ENCODE data around the gene TAF13. TPM values are rescaled to one million over a fixed set of nuclear protein-coding genes. Genes with fewer than 3 reads are reported as not detected.

TAF13 gene
- total and polyA plus RNA-seq, 9 of the 15 experiments (the other 6 are each of a cell fraction or from before 2014, with no cell fraction given) = 14.9 to 77.2 (median 38.7) TPM

DNA sequence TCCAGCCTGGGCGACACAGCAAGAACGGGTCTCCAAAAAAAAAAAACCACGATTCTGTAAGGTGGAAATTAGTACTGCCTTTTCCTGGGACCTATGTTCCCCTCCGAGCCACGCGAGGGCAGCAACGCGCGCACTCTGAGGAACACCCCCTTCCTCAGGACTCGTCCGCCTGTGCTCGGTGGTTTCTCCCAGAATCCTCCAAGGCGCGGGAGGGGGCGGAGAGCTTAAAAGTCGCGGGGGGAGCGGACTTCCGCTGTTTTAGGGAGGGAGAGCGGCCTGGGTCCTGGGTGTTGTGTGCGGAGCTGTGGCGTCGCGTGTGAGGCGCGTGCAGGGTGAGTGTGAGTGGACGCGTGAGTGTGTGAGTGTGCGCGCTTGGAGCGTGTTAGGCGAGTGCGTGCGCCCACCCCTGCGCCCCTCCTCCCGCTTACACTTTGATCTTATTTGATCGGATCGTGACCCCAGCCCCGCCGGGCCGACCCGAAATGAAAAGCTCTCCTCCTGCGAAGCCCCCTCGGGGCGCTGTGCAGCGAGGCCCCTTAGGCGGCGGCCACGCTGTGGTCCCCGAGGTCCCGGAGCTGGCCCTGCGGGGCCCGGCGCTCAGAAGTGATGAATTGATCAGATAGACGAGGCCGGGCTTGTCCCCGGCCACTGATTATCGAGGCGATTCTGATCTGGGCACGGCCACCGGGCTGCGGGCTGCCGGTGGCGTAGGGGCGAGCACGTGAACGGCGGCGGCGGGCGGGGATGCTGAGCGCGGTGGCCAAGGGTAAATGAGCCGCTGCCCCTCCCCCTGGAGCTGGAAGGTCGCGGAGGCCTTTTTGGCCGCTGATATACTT lies 24.4 kb upstream of the TAF13 start (continued):
- TF ChIP-seq, protein P1, sequence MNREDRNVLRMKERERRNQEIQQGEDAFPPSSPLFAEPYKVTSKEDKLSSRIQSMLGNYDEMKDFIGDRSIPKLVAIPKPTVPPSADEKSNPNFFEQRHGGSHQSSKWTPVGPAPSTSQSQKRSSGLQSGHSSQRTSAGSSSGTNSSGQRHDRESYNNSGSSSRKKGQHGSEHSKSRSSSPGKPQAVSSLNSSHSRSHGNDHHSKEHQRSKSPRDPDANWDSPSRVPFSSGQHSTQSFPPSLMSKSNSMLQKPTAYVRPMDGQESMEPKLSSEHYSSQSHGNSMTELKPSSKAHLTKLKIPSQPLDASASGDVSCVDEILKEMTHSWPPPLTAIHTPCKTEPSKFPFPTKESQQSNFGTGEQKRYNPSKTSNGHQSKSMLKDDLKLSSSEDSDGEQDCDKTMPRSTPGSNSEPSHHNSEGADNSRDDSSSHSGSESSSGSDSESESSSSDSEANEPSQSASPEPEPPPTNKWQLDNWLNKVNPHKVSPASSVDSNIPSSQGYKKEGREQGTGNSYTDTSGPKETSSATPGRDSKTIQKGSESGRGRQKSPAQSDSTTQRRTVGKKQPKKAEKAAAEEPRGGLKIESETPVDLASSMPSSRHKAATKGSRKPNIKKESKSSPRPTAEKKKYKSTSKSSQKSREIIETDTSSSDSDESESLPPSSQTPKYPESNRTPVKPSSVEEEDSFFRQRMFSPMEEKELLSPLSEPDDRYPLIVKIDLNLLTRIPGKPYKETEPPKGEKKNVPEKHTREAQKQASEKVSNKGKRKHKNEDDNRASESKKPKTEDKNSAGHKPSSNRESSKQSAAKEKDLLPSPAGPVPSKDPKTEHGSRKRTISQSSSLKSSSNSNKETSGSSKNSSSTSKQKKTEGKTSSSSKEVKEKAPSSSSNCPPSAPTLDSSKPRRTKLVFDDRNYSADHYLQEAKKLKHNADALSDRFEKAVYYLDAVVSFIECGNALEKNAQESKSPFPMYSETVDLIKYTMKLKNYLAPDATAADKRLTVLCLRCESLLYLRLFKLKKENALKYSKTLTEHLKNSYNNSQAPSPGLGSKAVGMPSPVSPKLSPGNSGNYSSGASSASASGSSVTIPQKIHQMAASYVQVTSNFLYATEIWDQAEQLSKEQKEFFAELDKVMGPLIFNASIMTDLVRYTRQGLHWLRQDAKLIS (CRISPR knock-in tag; IDR thresholded peaks at IDR 0.05) = peak; percentile 99
- TF ChIP-seq, protein P2, sequence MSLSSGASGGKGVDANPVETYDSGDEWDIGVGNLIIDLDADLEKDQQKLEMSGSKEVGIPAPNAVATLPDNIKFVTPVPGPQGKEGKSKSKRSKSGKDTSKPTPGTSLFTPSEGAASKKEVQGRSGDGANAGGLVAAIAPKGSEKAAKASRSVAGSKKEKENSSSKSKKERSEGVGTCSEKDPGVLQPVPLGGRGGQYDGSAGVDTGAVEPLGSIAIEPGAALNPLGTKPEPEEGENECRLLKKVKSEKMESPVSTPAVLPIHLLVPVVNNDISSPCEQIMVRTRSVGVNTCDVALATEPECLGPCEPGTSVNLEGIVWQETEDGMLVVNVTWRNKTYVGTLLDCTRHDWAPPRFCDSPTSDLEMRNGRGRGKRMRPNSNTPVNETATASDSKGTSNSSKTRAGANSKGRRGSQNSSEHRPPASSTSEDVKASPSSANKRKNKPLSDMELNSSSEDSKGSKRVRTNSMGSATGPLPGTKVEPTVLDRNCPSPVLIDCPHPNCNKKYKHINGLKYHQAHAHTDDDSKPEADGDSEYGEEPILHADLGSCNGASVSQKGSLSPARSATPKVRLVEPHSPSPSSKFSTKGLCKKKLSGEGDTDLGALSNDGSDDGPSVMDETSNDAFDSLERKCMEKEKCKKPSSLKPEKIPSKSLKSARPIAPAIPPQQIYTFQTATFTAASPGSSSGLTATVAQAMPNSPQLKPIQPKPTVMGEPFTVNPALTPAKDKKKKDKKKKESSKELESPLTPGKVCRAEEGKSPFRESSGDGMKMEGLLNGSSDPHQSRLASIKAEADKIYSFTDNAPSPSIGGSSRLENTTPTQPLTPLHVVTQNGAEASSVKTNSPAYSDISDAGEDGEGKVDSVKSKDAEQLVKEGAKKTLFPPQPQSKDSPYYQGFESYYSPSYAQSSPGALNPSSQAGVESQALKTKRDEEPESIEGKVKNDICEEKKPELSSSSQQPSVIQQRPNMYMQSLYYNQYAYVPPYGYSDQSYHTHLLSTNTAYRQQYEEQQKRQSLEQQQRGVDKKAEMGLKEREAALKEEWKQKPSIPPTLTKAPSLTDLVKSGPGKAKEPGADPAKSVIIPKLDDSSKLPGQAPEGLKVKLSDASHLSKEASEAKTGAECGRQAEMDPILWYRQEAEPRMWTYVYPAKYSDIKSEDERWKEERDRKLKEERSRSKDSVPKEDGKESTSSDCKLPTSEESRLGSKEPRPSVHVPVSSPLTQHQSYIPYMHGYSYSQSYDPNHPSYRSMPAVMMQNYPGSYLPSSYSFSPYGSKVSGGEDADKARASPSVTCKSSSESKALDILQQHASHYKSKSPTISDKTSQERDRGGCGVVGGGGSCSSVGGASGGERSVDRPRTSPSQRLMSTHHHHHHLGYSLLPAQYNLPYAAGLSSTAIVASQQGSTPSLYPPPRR (CRISPR knock-in tag; IDR thresholded peaks at IDR 0.05; ENCODE audit: borderline replicate concordance) = peak; percentile 99
- TF ChIP-seq GATAD2A (IDR thresholded peaks at IDR 0.05) = peak; percentile 84; the same call in 1 of the 2 replicates
- peak; percentile 59; the same call in 1 of the 2 replicates for TF ChIP-seq GABPB2 (CRISPR knock-in tag; conservative IDR thresholded peaks at IDR 0.05)
- peak; percentile 74; the same call in 1 of the 2 replicates for TF ChIP-seq ZNF282 (CRISPR knock-in tag; IDR thresholded peaks at IDR 0.05)
- peak; percentile 93 for TF ChIP-seq U2AF1 (optimal IDR thresholded peaks at IDR 0.05; ENCODE audit: low read depth, low read length)
- peak; percentile 96 for TF ChIP-seq TAF7 (tag; IDR thresholded peaks at IDR 0.05)
- no peak for TF ChIP-seq MECOM (CRISPR knock-in tag; IDR thresholded peaks at IDR 0.05)
- TF ChIP-seq BRD4 (IDR thresholded peaks at IDR 0.05) = peak; percentile 89; the same call in 1 of the 2 replicates
- TF ChIP-seq, protein P3, sequence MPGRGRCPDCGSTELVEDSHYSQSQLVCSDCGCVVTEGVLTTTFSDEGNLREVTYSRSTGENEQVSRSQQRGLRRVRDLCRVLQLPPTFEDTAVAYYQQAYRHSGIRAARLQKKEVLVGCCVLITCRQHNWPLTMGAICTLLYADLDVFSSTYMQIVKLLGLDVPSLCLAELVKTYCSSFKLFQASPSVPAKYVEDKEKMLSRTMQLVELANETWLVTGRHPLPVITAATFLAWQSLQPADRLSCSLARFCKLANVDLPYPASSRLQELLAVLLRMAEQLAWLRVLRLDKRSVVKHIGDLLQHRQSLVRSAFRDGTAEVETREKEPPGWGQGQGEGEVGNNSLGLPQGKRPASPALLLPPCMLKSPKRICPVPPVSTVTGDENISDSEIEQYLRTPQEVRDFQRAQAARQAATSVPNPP (IDR thresholded peaks at IDR 0.05; ENCODE audit: borderline replicate concordance, insufficient read depth, insufficient read length) = no peak
- TF ChIP-seq, protein P4, sequence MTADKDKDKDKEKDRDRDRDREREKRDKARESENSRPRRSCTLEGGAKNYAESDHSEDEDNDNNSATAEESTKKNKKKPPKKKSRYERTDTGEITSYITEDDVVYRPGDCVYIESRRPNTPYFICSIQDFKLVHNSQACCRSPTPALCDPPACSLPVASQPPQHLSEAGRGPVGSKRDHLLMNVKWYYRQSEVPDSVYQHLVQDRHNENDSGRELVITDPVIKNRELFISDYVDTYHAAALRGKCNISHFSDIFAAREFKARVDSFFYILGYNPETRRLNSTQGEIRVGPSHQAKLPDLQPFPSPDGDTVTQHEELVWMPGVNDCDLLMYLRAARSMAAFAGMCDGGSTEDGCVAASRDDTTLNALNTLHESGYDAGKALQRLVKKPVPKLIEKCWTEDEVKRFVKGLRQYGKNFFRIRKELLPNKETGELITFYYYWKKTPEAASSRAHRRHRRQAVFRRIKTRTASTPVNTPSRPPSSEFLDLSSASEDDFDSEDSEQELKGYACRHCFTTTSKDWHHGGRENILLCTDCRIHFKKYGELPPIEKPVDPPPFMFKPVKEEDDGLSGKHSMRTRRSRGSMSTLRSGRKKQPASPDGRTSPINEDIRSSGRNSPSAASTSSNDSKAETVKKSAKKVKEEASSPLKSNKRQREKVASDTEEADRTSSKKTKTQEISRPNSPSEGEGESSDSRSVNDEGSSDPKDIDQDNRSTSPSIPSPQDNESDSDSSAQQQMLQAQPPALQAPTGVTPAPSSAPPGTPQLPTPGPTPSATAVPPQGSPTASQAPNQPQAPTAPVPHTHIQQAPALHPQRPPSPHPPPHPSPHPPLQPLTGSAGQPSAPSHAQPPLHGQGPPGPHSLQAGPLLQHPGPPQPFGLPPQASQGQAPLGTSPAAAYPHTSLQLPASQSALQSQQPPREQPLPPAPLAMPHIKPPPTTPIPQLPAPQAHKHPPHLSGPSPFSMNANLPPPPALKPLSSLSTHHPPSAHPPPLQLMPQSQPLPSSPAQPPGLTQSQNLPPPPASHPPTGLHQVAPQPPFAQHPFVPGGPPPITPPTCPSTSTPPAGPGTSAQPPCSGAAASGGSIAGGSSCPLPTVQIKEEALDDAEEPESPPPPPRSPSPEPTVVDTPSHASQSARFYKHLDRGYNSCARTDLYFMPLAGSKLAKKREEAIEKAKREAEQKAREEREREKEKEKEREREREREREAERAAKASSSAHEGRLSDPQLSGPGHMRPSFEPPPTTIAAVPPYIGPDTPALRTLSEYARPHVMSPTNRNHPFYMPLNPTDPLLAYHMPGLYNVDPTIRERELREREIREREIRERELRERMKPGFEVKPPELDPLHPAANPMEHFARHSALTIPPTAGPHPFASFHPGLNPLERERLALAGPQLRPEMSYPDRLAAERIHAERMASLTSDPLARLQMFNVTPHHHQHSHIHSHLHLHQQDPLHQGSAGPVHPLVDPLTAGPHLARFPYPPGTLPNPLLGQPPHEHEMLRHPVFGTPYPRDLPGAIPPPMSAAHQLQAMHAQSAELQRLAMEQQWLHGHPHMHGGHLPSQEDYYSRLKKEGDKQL (CRISPR knock-in tag; IDR thresholded peaks at IDR 0.05; ENCODE audit: borderline replicate concordance) = peak; percentile 92
